Keratinocyte (primary cell): ENCODE data around the gene MUC4. TPM values are rescaled to one million over a fixed set of nuclear protein-coding genes. Genes with fewer than 3 reads are reported as not detected.

Experiments
- DNase-seq: peaks from one replicate; pipeline ENCODE4 v3.0.0-alpha.2; 2011; ENCODE audit warnings: low read depth, missing footprints, low spot score
- FAIRE-seq: peaks from 2 replicates; lab custom pipeline; 2011; peaks lifted over from hg19 to GRCh38; lab: Jason Lieb, UNC
- H2AFZ ChIP-seq: 2 replicates; pipeline ENCODE4 v1.6.0; 2012; ENCODE audit warnings: low read length, control low read depth, inconsistent platforms; ENCODE audit not compliant: control insufficient read depth
- H3K27ac ChIP-seq: 2 replicates; pipeline ENCODE4 v1.5.1; 2011; ENCODE audit warnings: low read length; ENCODE audit not compliant: control insufficient read depth, insufficient read depth
- H3K27me3 ChIP-seq: 3 replicates; pipeline ENCODE4 v1.6.0; 2011; ENCODE audit warnings: low read length; ENCODE audit not compliant: control insufficient read depth, insufficient read depth; ENCODE audit errors: extremely low read depth
- H3K36me3 ChIP-seq, 2 experiments: 2 replicates in 1 of 2; 3 replicates in 1 of 2; pipeline ENCODE4 v1.5.1; 2011; ENCODE audit warnings: low read length in 2 of 2, mild to moderate bottlenecking in 1 of 2; ENCODE audit not compliant: control insufficient read depth in 2 of 2, insufficient read depth in 2 of 2; ENCODE audit errors: extremely low read depth in 1 of 2
- H3K4me1 ChIP-seq: 3 replicates; pipeline ENCODE4 v1.5.1; 2011; ENCODE audit warnings: low read length; ENCODE audit not compliant: control insufficient read depth, insufficient read depth; ENCODE audit errors: extremely low read depth
- H3K4me2 ChIP-seq: 3 replicates; pipeline ENCODE4 v1.6.0; 2011; ENCODE audit warnings: low read depth, low read length; ENCODE audit not compliant: control insufficient read depth, insufficient read depth; ENCODE audit errors: extremely low read depth
- H3K4me3 ChIP-seq, 3 experiments: fragments of 200-600 bp in 1 of 3; sonication (generic) in 1 of 3; 2 replicates in 2 of 3; 3 replicates in 1 of 3; pipeline ENCODE4 v1.5.1; 2011 to 2016; ENCODE audit warnings: low read length in 3 of 3, mild to moderate bottlenecking in 3 of 3, control low read depth in 2 of 3, inconsistent platforms in 1 of 3, low read depth in 1 of 3, mixed read lengths in 1 of 3, mixed run types in 1 of 3, moderate library complexity in 1 of 3; ENCODE audit not compliant: control insufficient read depth in 2 of 3, insufficient read depth in 2 of 3; ENCODE audit errors: extremely low read depth in 1 of 3
- H3K79me2 ChIP-seq: 2 replicates; pipeline ENCODE4 v1.6.0; 2012; ENCODE audit warnings: low read length; ENCODE audit not compliant: control insufficient read depth, insufficient read depth
- H3K9ac ChIP-seq: 3 replicates; pipeline ENCODE4 v1.6.0; 2011; ENCODE audit warnings: low read length; ENCODE audit not compliant: control insufficient read depth, insufficient read depth; ENCODE audit errors: extremely low read depth
- H3K9me1 ChIP-seq: 3 replicates; pipeline ENCODE4 v1.6.0; 2011; ENCODE audit warnings: low read length; ENCODE audit not compliant: control insufficient read depth, insufficient read depth; ENCODE audit errors: extremely low read depth
- H3K9me3 ChIP-seq: 2 replicates; pipeline ENCODE4 v1.5.1; 2012; ENCODE audit warnings: low read depth, low read length; ENCODE audit not compliant: control insufficient read depth
- H4K20me1 ChIP-seq: 3 replicates; pipeline ENCODE4 v1.6.0; 2011; ENCODE audit warnings: low read length; ENCODE audit not compliant: control insufficient read depth, insufficient read depth; ENCODE audit errors: extremely low read depth
- CTCF ChIP-seq, 3 experiments: IDR thresholded peaks in 1 of 3; conservative IDR thresholded peaks in 1 of 3; optimal IDR thresholded peaks in 1 of 3; 2 replicates in 2 of 3; 3 replicates in 1 of 3; pipeline versions ENCODE3 to v1.5.1; 2011; ENCODE audit warnings: low read length in 3 of 3, mild to moderate bottlenecking in 3 of 3, moderate library complexity in 2 of 3, control low read depth in 1 of 3, inconsistent platforms in 1 of 3; ENCODE audit not compliant: insufficient read depth in 2 of 3; ENCODE audit errors: extremely low read depth in 1 of 3
- EZH2 ChIP-seq: IDR thresholded peaks from one replicate; pipeline ENCODE4 v1.6.1; 2012; ENCODE audit warnings: inconsistent platforms, mild to moderate bottlenecking, low read length, moderate library complexity
- dilution Hi-C: fragments of 300-500 bp; cut with MboI; formaldehyde crosslinking; loops from one replicate; pipeline ENCODE4 v1.7.0; 2020; ENCODE audit warnings: low sequenced_read_pairs; ENCODE audit not compliant: extremely low pct_ligation_motif_present
- polyA plus RNA-seq, 5 experiments: library from polyadenylated mRNA; depleted of rRNA in 3 of 5; stranded (reverse) in 3 of 5; stranded (forward) in 1 of 5; unstranded in 1 of 5; fragments of >200 nt; gene quantifications; 1 replicate in 1 of 5; 2 replicates in 3 of 5; 3 replicates in 1 of 5; pipeline versions ENCODE4 v1.2.1 to v1.2.3, GENCODE V29; 2011 to 2012; ENCODE audit warnings: missing spikeins in 2 of 5, low read depth in 1 of 5, low replicate concordance in 1 of 5

The MUC4 gene
- polyA plus RNA-seq, 1 donor (not counting 4 experiments of a cell fraction or from before 2014, with no cell fraction given), result not detected

- H3K4me3 ChIP-seq, result no peak overlapping the region
- DNase-seq, result no peak
- H3K4me2 ChIP-seq, result no peak overlapping the region
- no peak overlapping the region for H2AFZ ChIP-seq
- FAIRE-seq, result no peak
- TF ChIP-seq CTCF (optimal IDR thresholded peaks at IDR 0.05 in 1 of 3, IDR thresholded peaks at IDR 0.05 in 1 of 3, conservative IDR thresholded peaks at IDR 0.05 in 1 of 3; ENCODE audit: extremely low read depth in 1 of 3, insufficient read depth in 2 of 3, low read length in 3 of 3) (no peak), EZH2 (no peak)
- no peak overlapping the region for H3K27ac ChIP-seq
- H3K9ac ChIP-seq, result no peak overlapping the region
- H3K79me2 ChIP-seq, result no peaks in the 10 kb centered on the region
- dilution Hi-C loops, result no loop called here
- peaks cover 46% of the 10 kb centered on the region for H3K27me3 ChIP-seq
- no peaks in the 10 kb centered on the region for H3K36me3 ChIP-seq
- H3K9me3 ChIP-seq, result no peaks in the 10 kb centered on the region
- no peaks in the 10 kb centered on the region for H3K4me1 ChIP-seq
- no peaks in the 10 kb centered on the region for H3K9me1 ChIP-seq
- no peaks in the 10 kb centered on the region for H4K20me1 ChIP-seq
These were observed 6.5 kb downstream of the MUC4 start for GRCh38 chr3:195805181-195805580.

GRCh38 chr3:195803289-195803908, 8.3 kb downstream of the MUC4 start:
- Histone ChIP-seq H3K9me1 (no peaks in the 10 kb centered on the region), H2AFZ (no peak overlapping the region), H3K79me2 (no peaks in the 10 kb centered on the region), H3K4me3 (no peak overlapping the region), H3K36me3 (no peaks in the 10 kb centered on the region), H3K27ac (no peak overlapping the region), H3K4me1 (no peaks in the 10 kb centered on the region), H4K20me1 (no peaks in the 10 kb centered on the region), H3K9ac (no peak overlapping the region), H3K9me3 (no peaks in the 10 kb centered on the region), H3K27me3 (peaks cover 46% of the 10 kb centered on the region), H3K4me2 (no peak overlapping the region)
- dilution Hi-C loops, result no loop called here
- no peak for DNase-seq
- no peak for FAIRE-seq
- TF ChIP-seq EZH2 (no peak), CTCF (optimal IDR thresholded peaks at IDR 0.05 in 1 of 3, IDR thresholded peaks at IDR 0.05 in 1 of 3, conservative IDR thresholded peaks at IDR 0.05 in 1 of 3; ENCODE audit: extremely low read depth in 1 of 3, insufficient read depth in 2 of 3, low read length in 3 of 3) (no peak)
